Mesendoderm (in vitro differentiated cells): ENCODE data around the gene CSHL1.
"Not testable (repeated sequence)": the region's sequence is repeated elsewhere in the genome, so short reads cannot be mapped to it uniquely, and the experiment has no call there.

Experiments
- DNase-seq: peaks from one replicate; pipeline ENCODE4 v3.0.0; 2013
- H2AK5ac ChIP-seq: 2 replicates; pipeline ENCODE4 v1.6.1; 2013; ENCODE audit warnings: low read length, inconsistent platforms
- H2BK120ac ChIP-seq: 2 replicates; pipeline ENCODE4 v1.6.1; 2013; ENCODE audit warnings: low read depth, mild to moderate bottlenecking, low read length, moderate library complexity, mixed read lengths
- H2BK15ac ChIP-seq: replicated peaks from 2 replicates; pipeline ENCODE4 v1.6.1; 2013; ENCODE audit warnings: low read depth, mild to moderate bottlenecking, moderate library complexity
- H2BK5ac ChIP-seq: 2 replicates; pipeline ENCODE4 v1.6.1; 2013; ENCODE audit warnings: low read length, inconsistent platforms
- H3K18ac ChIP-seq: 2 replicates; pipeline ENCODE4 v1.6.1; 2013; ENCODE audit warnings: mild to moderate bottlenecking, low read length, mixed read lengths
- H3K23ac ChIP-seq: one replicate; pipeline ENCODE4 v1.6.1; 2013; ENCODE audit warnings: low read length
- H3K27ac ChIP-seq: 2 replicates; pipeline ENCODE4 v1.5.1; 2013; ENCODE audit warnings: low read depth, mild to moderate bottlenecking, inconsistent platforms, low read length, moderate library complexity
- H3K27me3 ChIP-seq: 2 replicates; pipeline ENCODE4 v1.6.1; 2013; ENCODE audit warnings: low read length, control low read depth, mild to moderate bottlenecking, inconsistent platforms; ENCODE audit not compliant: insufficient read depth, poor library complexity
- H3K36me3 ChIP-seq: 2 replicates; pipeline ENCODE4 v1.6.1; 2013; ENCODE audit warnings: low read length, inconsistent platforms; ENCODE audit not compliant: control insufficient read depth, insufficient read depth
- H3K4ac ChIP-seq: one replicate; pipeline ENCODE4 v1.6.1; 2013; ENCODE audit warnings: low read depth, mild to moderate bottlenecking, low read length, moderate library complexity
- H3K4me1 ChIP-seq: 2 replicates; pipeline ENCODE4 v1.6.1; 2013; ENCODE audit warnings: low read depth, low read length, inconsistent platforms; ENCODE audit not compliant: control insufficient read depth
- H3K4me2 ChIP-seq: 2 replicates; pipeline ENCODE4 v1.6.1; 2013; ENCODE audit warnings: low read length
- H3K4me3 ChIP-seq: 2 replicates; pipeline ENCODE4 v1.5.1; 2013; ENCODE audit warnings: mild to moderate bottlenecking, low read length
- H3K56ac ChIP-seq: one replicate; pipeline ENCODE4 v1.6.1; 2013; ENCODE audit warnings: low read length
- H3K79me1 ChIP-seq: 2 replicates; pipeline ENCODE4 v1.6.1; 2013; ENCODE audit warnings: low read length, inconsistent platforms
- H3K79me2 ChIP-seq: 2 replicates; pipeline ENCODE4 v1.6.1; 2013; ENCODE audit warnings: mild to moderate bottlenecking, low read length; ENCODE audit not compliant: control insufficient read depth, insufficient read depth
- H3K9ac ChIP-seq: 2 replicates; pipeline ENCODE4 v1.6.1; 2013; ENCODE audit warnings: low read length, inconsistent platforms
- H4K5ac ChIP-seq: one replicate; pipeline ENCODE4 v1.6.1; 2013; ENCODE audit warnings: low read length
- H4K8ac ChIP-seq: one replicate; pipeline ENCODE4 v1.6.1; 2013; ENCODE audit warnings: low read depth, mild to moderate bottlenecking, control low read depth, low read length, moderate library complexity
- WGBS: extraction: QIAGEN DNeasy Blood & Tissue Kit; methylation state at CpG from one replicate; pipeline ENCODE4 v1.1.7; 2013; ENCODE audit warnings: low lambda C conversion rate, missing lambda C conversion rate; ENCODE audit not compliant: insufficient coverage; ENCODE audit errors: extremely low coverage; 5-methylcytosine and 5-hydroxymethylcytosine counted together

The CSHL1 gene

DNA sequence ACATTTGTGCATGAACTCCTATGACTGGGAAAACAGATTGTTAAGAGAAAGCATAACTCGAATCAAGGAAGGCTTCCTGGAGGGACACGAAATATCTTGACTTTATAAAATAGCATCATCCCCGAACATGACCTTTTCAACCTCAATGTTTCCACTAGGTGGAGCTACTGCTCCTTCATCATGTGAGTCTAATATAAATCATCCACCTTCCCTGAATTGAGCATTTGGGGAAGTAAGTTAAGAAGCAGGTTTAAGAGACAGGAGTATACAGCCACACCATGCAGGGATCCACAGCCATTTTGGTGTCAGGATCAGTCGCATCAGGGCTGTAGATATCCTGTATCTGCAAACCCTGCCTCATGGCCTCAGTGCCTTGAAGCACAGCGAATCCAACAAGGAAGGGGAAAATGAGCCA, 7.3 kb downstream of the CSHL1 start:
- H4K5ac ChIP-seq, H2BK15ac ChIP-seq, H3K27ac ChIP-seq, H3K18ac ChIP-seq, H3K79me2 ChIP-seq, H3K4ac ChIP-seq, H3K36me3 ChIP-seq, H3K27me3 ChIP-seq, DNase-seq, H2BK5ac ChIP-seq, H2AK5ac ChIP-seq, H3K4me2 ChIP-seq, H3K4me3 ChIP-seq, H3K4me1 ChIP-seq, H4K8ac ChIP-seq, H3K56ac ChIP-seq, H2BK120ac ChIP-seq, H3K23ac ChIP-seq, H3K9ac ChIP-seq, H3K79me1 ChIP-seq: not testable (repeated sequence)
- WGBS, result no CpG with 5 or more reads among the region's 5 CpGs

DNA sequence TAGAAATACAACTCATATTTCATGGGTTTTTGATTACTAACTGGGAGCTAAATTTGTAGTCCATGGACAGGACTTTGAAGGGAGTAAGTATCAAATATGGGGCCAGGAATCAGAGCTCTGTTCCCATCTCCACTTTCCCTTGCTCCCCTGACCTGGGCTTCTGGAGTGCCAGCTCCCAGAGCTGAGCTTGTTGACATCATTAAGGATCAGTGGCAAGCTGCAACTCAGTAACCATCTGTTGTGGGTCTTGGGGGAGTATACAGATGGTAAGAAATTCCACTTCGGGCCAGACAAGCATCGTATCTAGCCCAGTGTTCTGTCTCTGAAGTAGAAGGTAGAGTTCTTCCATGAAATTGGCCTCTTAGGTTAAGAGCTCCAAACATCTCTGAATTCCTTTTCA, 9.1 kb downstream of the CSHL1 start:
- H2BK15ac ChIP-seq, H3K27ac ChIP-seq, DNase-seq, H3K27me3 ChIP-seq, H3K9ac ChIP-seq, H3K4me3 ChIP-seq, H3K79me2 ChIP-seq, H3K18ac ChIP-seq, H3K36me3 ChIP-seq, H2BK5ac ChIP-seq, H3K4ac ChIP-seq, H3K4me1 ChIP-seq, H3K56ac ChIP-seq, H3K79me1 ChIP-seq, H3K4me2 ChIP-seq, H3K23ac ChIP-seq, H4K8ac ChIP-seq, H4K5ac ChIP-seq, H2BK120ac ChIP-seq, H2AK5ac ChIP-seq: not testable (repeated sequence)
- WGBS, result no CpG with 5 or more reads among the region's 2 CpGs

DNA sequence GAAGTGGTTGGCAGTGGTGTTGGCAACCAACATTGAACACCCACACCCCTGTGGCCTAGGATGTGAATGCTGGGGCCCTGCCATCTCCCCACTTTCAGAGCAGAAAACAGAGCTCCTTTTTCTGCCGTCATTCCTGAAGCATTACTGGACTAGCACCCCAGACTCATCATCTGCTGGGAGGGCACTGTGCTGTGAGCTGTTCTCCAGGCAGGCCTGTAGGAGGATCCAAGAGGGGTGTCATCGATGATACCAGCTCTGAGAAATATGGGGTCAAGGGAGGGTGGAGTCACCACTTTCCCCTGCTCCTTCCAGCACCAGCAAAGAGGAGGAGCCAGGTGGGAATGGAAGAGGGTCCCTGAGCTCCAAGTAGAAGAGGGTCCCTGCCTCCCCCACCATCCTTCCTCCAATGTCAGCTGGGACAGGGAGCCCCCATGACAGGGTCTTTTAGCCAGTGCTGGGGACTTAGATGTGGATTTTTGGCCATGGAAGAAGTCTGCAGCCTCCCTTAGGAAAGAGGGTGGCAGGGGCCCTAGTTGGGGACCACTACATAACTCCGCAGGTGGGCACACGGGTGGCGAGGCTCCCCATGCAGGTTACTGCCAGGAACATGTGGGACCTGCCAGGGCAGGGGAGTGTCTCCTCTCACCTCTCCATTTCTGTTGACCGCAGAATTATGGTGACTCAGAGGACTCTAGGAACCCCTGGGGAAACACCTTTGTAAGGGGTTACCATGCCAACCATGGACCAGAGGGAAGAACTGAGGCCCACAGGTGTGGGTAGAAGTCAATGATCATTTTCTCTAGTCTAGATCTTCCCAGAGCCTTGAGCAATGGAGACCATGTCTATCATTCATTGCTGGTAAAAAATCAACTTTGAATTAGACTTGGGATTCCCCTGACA, 11.9 kb downstream of the CSHL1 start:
- not testable (repeated sequence) for H3K27ac ChIP-seq, H2BK5ac ChIP-seq, H3K18ac ChIP-seq, H3K56ac ChIP-seq, H3K23ac ChIP-seq, H2BK15ac ChIP-seq, H2BK120ac ChIP-seq, H3K4me2 ChIP-seq, H3K79me1 ChIP-seq, H3K36me3 ChIP-seq, DNase-seq, H2AK5ac ChIP-seq, H3K9ac ChIP-seq, H3K27me3 ChIP-seq, H4K8ac ChIP-seq, H3K79me2 ChIP-seq, H3K4ac ChIP-seq, H4K5ac ChIP-seq, H3K4me3 ChIP-seq, H3K4me1 ChIP-seq
- no CpG with 5 or more reads among the region's 6 CpGs for WGBS

DNA sequence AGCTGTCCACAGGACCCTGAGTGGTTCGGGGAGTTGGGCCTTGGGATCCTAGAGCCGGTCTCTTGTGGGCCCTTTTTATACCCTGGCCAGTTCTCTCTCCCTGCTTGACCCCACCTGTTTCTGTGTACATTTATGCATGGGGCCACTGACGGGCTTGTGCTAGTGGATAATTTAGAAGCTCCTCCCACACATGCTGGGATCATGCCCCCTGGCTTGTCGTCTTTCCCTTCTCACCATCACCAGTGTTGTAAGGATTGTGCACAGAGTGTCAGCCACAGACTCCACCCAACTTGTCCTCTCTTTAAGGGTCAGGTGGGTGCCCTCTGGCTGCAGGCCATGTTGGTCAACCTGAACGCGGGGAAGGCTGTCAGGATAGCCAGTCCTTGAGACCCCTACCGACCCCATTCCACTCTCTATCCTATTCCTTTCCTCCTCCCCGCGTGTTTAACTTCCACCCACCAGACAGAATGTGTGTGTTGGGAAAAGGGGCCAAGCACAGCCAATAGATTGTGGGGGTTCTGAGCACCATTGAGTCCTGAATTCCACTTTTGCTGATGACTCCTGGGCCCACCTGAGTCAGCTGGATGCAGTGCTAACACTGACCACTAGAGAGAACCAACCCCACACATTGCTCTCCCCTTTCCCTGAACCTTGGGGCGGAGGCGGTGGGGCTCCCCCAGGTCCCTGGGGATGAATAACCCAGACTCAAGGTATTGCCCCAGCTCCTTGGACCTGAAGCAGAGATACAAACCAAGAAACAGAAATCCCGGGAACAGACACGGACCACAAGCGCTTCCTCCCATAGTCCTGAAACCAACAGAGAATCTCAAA, 14.3 kb downstream of the CSHL1 start, which contains the start of gene CSH1:
TSS of gene CSH1 (minus strand) at position 51 of the 831 bp plus-strand sequence. CDS start 63 bp downstream, outside the sequence.
- H3K79me1 ChIP-seq, H3K9ac ChIP-seq, H3K36me3 ChIP-seq, H2AK5ac ChIP-seq, H3K56ac ChIP-seq, H4K5ac ChIP-seq, H3K4me1 ChIP-seq, H2BK15ac ChIP-seq, H3K79me2 ChIP-seq, H2BK120ac ChIP-seq, H2BK5ac ChIP-seq, H3K4me2 ChIP-seq, DNase-seq, H3K4ac ChIP-seq, H3K23ac ChIP-seq, H3K18ac ChIP-seq, H4K8ac ChIP-seq, H3K27ac ChIP-seq, H3K27me3 ChIP-seq, H3K4me3 ChIP-seq: not testable (repeated sequence)
- no CpG with 5 or more reads among the region's 14 CpGs for WGBS

DNA sequence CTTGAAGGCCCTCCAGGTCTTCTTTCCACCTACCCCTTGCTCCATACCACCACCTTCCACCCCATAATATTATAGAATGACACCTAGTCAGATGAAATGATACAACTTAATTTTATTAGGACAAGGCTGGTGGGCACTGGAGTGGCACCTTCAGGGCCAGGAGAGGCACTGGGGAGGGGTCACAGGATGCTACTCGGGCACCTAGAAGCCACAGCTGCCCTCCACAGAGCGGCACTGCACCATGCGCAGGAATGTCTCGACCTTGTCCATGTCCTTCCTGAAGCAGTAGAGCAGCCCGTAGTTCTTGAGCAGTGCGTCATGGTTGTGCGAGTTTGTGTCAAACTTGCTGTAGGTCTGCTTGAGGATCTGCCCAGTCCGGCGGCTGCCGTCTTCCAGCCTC, 16.2 kb downstream of the CSHL1 start:
- not testable (repeated sequence) for H2BK15ac ChIP-seq, H3K4ac ChIP-seq, DNase-seq, H3K9ac ChIP-seq, H3K36me3 ChIP-seq, H3K79me2 ChIP-seq, H3K4me3 ChIP-seq, H2BK5ac ChIP-seq, H3K4me2 ChIP-seq, H3K23ac ChIP-seq, H3K79me1 ChIP-seq, H3K4me1 ChIP-seq, H3K27ac ChIP-seq, H3K27me3 ChIP-seq, H4K5ac ChIP-seq, H2AK5ac ChIP-seq, H3K56ac ChIP-seq, H4K8ac ChIP-seq, H2BK120ac ChIP-seq, H3K18ac ChIP-seq
- no CpG with 5 or more reads among the region's 10 CpGs for WGBS
